Endothelial cell of umbilical vein (primary cell): ENCODE results near the gene ZBTB4. TPM values are rescaled to one million over a fixed set of nuclear protein-coding genes. Genes with fewer than 3 reads are reported as not detected.
A peak's percentile ranks its signal among the peaks of the same experiment; 100 is the strongest.

Source experiments
- BruUV-seq: library from RNA; stranded (reverse); fragments of 400-500 nt; replicated peaks from 2 replicates; lab custom pipeline; 2021; lab: Mats Ljungman, UMichigan
- CTCF ChIA-PET: fragments of 300-600, 350-600 bp; sonication (Branson Sonifier 250); formaldehyde crosslinking; loops from one replicate; lab custom pipeline; 2021; ENCODE audit warnings: antibody characterized with exemption, inconsistent platforms; lab: Charles Lee
- POLR2A ChIA-PET: fragments of 300-600, 350-600 bp; sonication (Branson Sonifier 250); formaldehyde crosslinking; loops from one replicate; lab custom pipeline; 2021; ENCODE audit warnings: antibody characterized with exemption, inconsistent platforms; lab: Charles Lee
- DNase-seq: peaks from one replicate; pipeline ENCODE4 v3.0.0-alpha.2; 2011; ENCODE audit warnings: low read depth, low spot score
- FAIRE-seq: peaks from 2 replicates; lab custom pipeline; 2011; peaks lifted over from hg19 to GRCh38; lab: Jason Lieb, UNC
- H2AFZ ChIP-seq: 2 replicates; pipeline ENCODE4 v1.6.0; 2012; ENCODE audit warnings: low read depth, low read length, control low read depth, inconsistent platforms
- H3K27ac ChIP-seq: 2 replicates; pipeline ENCODE4 v1.5.1; 2011; ENCODE audit warnings: low read depth, mild to moderate bottlenecking, control low read depth, low read length, moderate library complexity; ENCODE audit not compliant: insufficient read depth
- H3K27me3 ChIP-seq, 2 experiments: 2 replicates each; pipeline versions ENCODE4 v1.6.0 to v1.6.1; 2011; ENCODE audit warnings: low read length in 2 of 2, mixed read lengths in 1 of 2; ENCODE audit not compliant: control insufficient read depth in 2 of 2, insufficient read depth in 2 of 2
- H3K36me3 ChIP-seq, 2 experiments: 2 replicates in 1 of 2; 3 replicates in 1 of 2; pipeline ENCODE4 v1.5.1; 2011; ENCODE audit warnings: low read length in 2 of 2, mild to moderate bottlenecking in 1 of 2, moderate library complexity in 1 of 2; ENCODE audit not compliant: control insufficient read depth in 2 of 2, insufficient read depth in 2 of 2; ENCODE audit errors: extremely low read depth in 1 of 2
- H3K4me1 ChIP-seq: 3 replicates; pipeline ENCODE4 v1.5.1; 2011; ENCODE audit warnings: mild to moderate bottlenecking, low read length; ENCODE audit not compliant: control insufficient read depth, insufficient read depth; ENCODE audit errors: extremely low read depth
- H3K4me2 ChIP-seq: 2 replicates; pipeline ENCODE4 v1.6.1; 2011; ENCODE audit warnings: low read length, control low read depth, mixed read lengths; ENCODE audit not compliant: insufficient read depth
- H3K4me3 ChIP-seq, 3 experiments: fragments of 200-600 bp in 1 of 3; sonication (generic), shearing (Covaris generic) in 1 of 3; replicated peaks in 1 of 3; 2 replicates each; pipeline ENCODE4 v1.5.1; 2011 to 2016; ENCODE audit warnings: control low read depth in 3 of 3, low read length in 3 of 3, mild to moderate bottlenecking in 2 of 3, inconsistent platforms in 1 of 3, low read depth in 1 of 3, moderate library complexity in 1 of 3; ENCODE audit not compliant: insufficient read depth in 1 of 3
- H3K79me2 ChIP-seq: 2 replicates; pipeline ENCODE4 v1.6.0; 2012; ENCODE audit warnings: low read length, inconsistent platforms; ENCODE audit not compliant: control insufficient read depth, insufficient read depth
- H3K9ac ChIP-seq: replicated peaks from 2 replicates; pipeline ENCODE3; 2011; ENCODE audit warnings: low read length, control low read depth; ENCODE audit not compliant: insufficient read depth; ENCODE audit errors: extremely low read depth
- H3K9me1 ChIP-seq: replicated peaks from 3 replicates; pipeline ENCODE4 v1.6.0; 2011; ENCODE audit warnings: mild to moderate bottlenecking, low read length; ENCODE audit not compliant: control insufficient read depth, insufficient read depth; ENCODE audit errors: extremely low read depth
- H3K9me3 ChIP-seq: replicated peaks from 2 replicates; pipeline ENCODE4 v1.5.1; 2012; ENCODE audit warnings: low read length, inconsistent platforms; ENCODE audit not compliant: control insufficient read depth, insufficient read depth
- H4K20me1 ChIP-seq: replicated peaks from 2 replicates; pipeline ENCODE3; 2011; ENCODE audit warnings: mild to moderate bottlenecking, low read length; ENCODE audit not compliant: control insufficient read depth, insufficient read depth; ENCODE audit errors: extremely low read depth
- CTCF ChIP-seq, 2 donors: IDR thresholded peaks; 1 replicate in 1 of 2; 2 replicates in 1 of 2; pipeline ENCODE4 v1.5.1; 2011; ENCODE audit warnings: low read length in 2 of 2, mild to moderate bottlenecking in 2 of 2, moderate library complexity in 2 of 2, control low read depth in 1 of 2, inconsistent platforms in 1 of 2, low read depth in 1 of 2; ENCODE audit not compliant: insufficient read depth in 1 of 2; ENCODE audit errors: extremely low read depth in 1 of 2
- EZH2 ChIP-seq: IDR thresholded peaks from 2 replicates; pipeline ENCODE4 v1.6.1; 2012; ENCODE audit warnings: borderline replicate concordance, low read depth, mild to moderate bottlenecking, moderate library complexity, low read length, inconsistent platforms; ENCODE audit not compliant: severe bottlenecking
- FOS ChIP-seq: IDR thresholded peaks from 2 replicates; pipeline ENCODE4 v1.6.1; 2011; ENCODE audit warnings: mild to moderate bottlenecking, low read length, moderate library complexity, borderline replicate concordance; ENCODE audit not compliant: insufficient read depth
- GATA2 ChIP-seq: IDR thresholded peaks from 2 replicates; pipeline ENCODE4 v1.7.0; 2011; ENCODE audit warnings: low read depth, mild to moderate bottlenecking, moderate library complexity, mixed read lengths, low read length; ENCODE audit not compliant: insufficient read length, insufficient read depth
- JUN ChIP-seq: IDR thresholded peaks from 2 replicates; pipeline ENCODE4 v1.6.1; 2011; ENCODE audit warnings: borderline replicate concordance, low read depth; ENCODE audit not compliant: insufficient read length, insufficient read depth
- MYC ChIP-seq: IDR thresholded peaks from one replicate; pipeline ENCODE4 v1.6.1; 2011; ENCODE audit warnings: mild to moderate bottlenecking, low read depth, low read length
- POLR2A ChIP-seq: IDR thresholded peaks from 2 replicates; pipeline ENCODE4 v1.6.1; 2012; ENCODE audit warnings: low read depth, mild to moderate bottlenecking, control low read depth, low read length
- POLR2AphosphoS5 ChIP-seq: IDR thresholded peaks from 2 replicates; pipeline ENCODE4 v1.6.1; 2012; ENCODE audit warnings: low read depth, mild to moderate bottlenecking, control low read depth, low read length, moderate library complexity; ENCODE audit not compliant: insufficient read depth
- dilution Hi-C: fragments of 300-500 bp; cut with MboI; formaldehyde crosslinking; loops from one replicate; pipeline ENCODE4 v1.15.0; 2019; ENCODE audit warnings: low sequenced_read_pairs; ENCODE audit not compliant: extremely low pct_ligation_motif_present
- intact Hi-C: fragments of 100-400 bp; cut with micrococcal nuclease; formaldehyde crosslinking; loops from one replicate; pipeline ENCODE4 v1.10.0; 2022
- polyA plus RNA-seq, 4 experiments: library from polyadenylated mRNA; depleted of rRNA in 3 of 4; stranded (reverse) in 3 of 4; unstranded in 1 of 4; fragments of >200 nt; gene quantifications; 2 replicates each; pipeline versions ENCODE4 v1.2.1 to v1.2.3, GENCODE V29; 2011 to 2012; ENCODE audit warnings: missing spikeins in 1 of 4
- total RNA-seq: library from RNA; stranded (reverse); gene quantifications from 2 replicates; pipeline ENCODE4 v1.2.3, GENCODE V29; 2021
- TF ChIP-seq, protein P1 (sequence below): IDR thresholded peaks from 2 replicates; pipeline ENCODE4 v1.6.1; 2011; ENCODE audit not compliant: insufficient read depth, insufficient read length

Gene ZBTB4
- total and polyA plus RNA-seq, 2 donors (not counting 3 experiments of a cell fraction or from before 2014, with no cell fraction given) = 15.1 to 26.5 TPM

- H3K4me3 ChIP-seq = no peak overlapping the region
- no peaks in the 10 kb centered on the region for H4K20me1 ChIP-seq
- H3K36me3 ChIP-seq = no peaks in the 10 kb centered on the region
- H2AFZ ChIP-seq = no peak overlapping the region
- BruUV-seq = no TSS peak
- H3K4me2 ChIP-seq = no peak overlapping the region
- no peaks in the 10 kb centered on the region for H3K79me2 ChIP-seq
- H3K9ac ChIP-seq = no peak overlapping the region
- POLR2A ChIA-PET = no interaction called here
- H3K4me1 ChIP-seq = no peaks in the 10 kb centered on the region
- intact Hi-C loops = loop anchor here (2.0 kb wide), 1 partner anchor 38 kb away; the partner anchor contains the start of gene SENP3
- DNase-seq (peak; percentile 9), FAIRE-seq (peak; percentile 8)
- dilution Hi-C loops = no loop called here
- H3K9me3 ChIP-seq = no peaks in the 10 kb centered on the region
- no peaks in the 10 kb centered on the region for H3K9me1 ChIP-seq
- no peak overlapping the region for H3K27ac ChIP-seq
- CTCF ChIA-PET = interaction anchor here (0.6 to 5.7 kb wide), 12 partner anchors 8 to 146 kb away, joined by 3 to 62 read pairs (median 4); partner anchors contain the start of genes SENP3 and TNFSF13
- TF ChIP-seq CTCF (IDR thresholded peaks at IDR 0.05; ENCODE audit: extremely low read depth in 1 of 2, insufficient read depth in 1 of 2, low read depth in 1 of 2, low read length in 2 of 2) (peak; percentile 22 to 33), FOS (no peak)
- H3K27me3 ChIP-seq = no peaks in the 10 kb centered on the region
Measured at GRCh38 chr17:7523033-7523432, 43.6 kb upstream of the ZBTB4 start.

DNA sequence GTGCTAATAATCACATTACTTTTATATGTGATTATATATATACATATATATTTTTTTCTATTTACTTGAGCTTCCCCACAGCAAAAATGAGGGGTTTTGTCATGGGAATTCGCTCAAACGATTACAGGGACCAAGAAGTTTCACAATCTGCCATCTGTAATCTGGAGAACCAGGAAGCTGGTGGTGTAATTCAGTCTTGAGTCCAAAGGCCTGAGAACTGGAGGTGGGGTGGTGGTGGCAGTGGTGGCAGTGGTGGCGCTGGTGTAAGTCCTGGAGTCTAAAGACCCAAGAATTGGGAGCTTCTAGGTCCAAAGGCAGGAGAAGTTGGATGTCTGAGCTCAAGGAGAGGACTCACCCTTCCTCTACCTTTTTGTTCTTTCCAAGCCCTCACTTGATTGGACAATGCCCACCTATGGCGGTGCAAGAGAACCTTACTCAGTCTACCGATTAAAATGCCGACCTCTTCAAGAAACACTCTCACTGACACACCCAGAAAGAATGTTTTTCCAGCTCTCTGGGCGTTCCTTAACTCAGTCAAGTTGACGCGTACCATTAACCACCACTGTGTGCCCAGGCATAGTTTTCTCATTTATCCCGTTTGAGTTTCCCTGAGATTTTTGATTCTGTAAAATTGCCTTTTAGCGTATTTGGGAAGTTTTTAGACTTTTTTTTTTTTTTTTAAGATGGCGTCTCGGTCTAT is 36.6 kb upstream of the ZBTB4 start:
- FAIRE-seq = no peak

More for the DNA sequence above, 36.6 kb upstream of the ZBTB4 start:
- H3K9me1 ChIP-seq = no peaks in the 10 kb centered on the region
- TF ChIP-seq GATA2 (no peak), POLR2AphosphoS5 (no peak), CTCF (IDR thresholded peaks at IDR 0.05; ENCODE audit: extremely low read depth in 1 of 2, insufficient read depth in 1 of 2, low read depth in 1 of 2, low read length in 2 of 2) (no peak), MYC (no peak), EZH2 (no peak), JUN (no peak), FOS (no peak), POLR2A (no peak)
- TF ChIP-seq, protein P1, sequence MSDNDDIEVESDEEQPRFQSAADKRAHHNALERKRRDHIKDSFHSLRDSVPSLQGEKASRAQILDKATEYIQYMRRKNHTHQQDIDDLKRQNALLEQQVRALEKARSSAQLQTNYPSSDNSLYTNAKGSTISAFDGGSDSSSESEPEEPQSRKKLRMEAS = no peak
- DNase-seq = no peak
- H3K4me3 ChIP-seq = no peak overlapping the region
- no peak overlapping the region for H3K27ac ChIP-seq
- H3K4me2 ChIP-seq = no peak overlapping the region
- H3K9me3 ChIP-seq = no peaks in the 10 kb centered on the region
- H3K4me1 ChIP-seq = no peaks in the 10 kb centered on the region
- dilution Hi-C loops (no loop called here), intact Hi-C loops (no loop called here)
- H3K79me2 ChIP-seq = no peaks in the 10 kb centered on the region
- peaks cover 14 to 33% of the 10 kb centered on the region in 2 experiments for H3K36me3 ChIP-seq
- no peak overlapping the region for H2AFZ ChIP-seq
- no peaks in the 10 kb centered on the region for H3K27me3 ChIP-seq
- no peak overlapping the region for H3K9ac ChIP-seq
- CTCF ChIA-PET = interaction anchor here (0.8 to 5.7 kb wide), 9 partner anchors 9 to 73 kb away, joined by 3 to 314 read pairs (median 5); partner anchors contain the start of genes SENP3, TNFSF12 and TNFSF13
- no TSS peak for BruUV-seq
- POLR2A ChIA-PET = no interaction called here
- H4K20me1 ChIP-seq = no peaks in the 10 kb centered on the region
